Activated naive CD8-positive, alpha-beta T cell treated with anti-CD3 and anti-CD28 coated beads, Interleukin-2, amount 50 U/mL, for 16 hours (primary cell): ENCODE results near the gene LPIN2.
"Not testable (repeated sequence)": the region's sequence is repeated elsewhere in the genome, so short reads cannot be mapped to it uniquely, and the experiment has no call there.

Source experiments
- DNase-seq: peaks from one replicate; pipeline ENCODE4 v3.0.0-alpha.2; 2020; ENCODE audit warnings: low read depth, low spot score

The LPIN2 gene

DNA sequence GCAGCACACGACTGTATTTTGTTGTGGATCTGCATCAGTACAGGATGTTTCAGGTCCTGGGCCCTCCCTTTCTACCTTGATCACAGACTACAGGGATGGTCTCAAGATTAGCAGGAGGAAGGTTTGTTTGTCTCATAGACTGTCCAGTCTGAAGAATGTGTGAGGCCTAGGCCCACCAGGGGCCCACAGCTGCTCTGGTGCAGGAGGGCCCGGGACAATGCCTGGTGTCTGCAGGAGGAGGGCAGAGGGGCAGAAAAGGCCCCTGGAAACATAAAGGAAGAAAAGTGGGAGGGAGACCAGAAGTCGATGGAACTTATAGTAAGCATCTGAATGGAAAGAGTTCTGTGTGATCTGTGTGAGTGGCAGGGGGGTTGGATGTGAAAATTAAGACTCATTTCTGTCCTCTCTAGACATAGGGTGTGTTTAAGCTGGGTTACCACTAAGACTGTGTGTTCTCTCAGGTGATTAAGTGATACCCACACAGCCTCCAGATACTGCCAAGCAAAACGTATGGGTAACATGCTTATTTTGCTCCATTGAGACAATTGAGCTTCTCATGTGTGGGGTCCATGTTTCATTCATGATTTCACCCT is 33.4 kb upstream of the LPIN2 start:
- DNase-seq = no peak

DNA sequence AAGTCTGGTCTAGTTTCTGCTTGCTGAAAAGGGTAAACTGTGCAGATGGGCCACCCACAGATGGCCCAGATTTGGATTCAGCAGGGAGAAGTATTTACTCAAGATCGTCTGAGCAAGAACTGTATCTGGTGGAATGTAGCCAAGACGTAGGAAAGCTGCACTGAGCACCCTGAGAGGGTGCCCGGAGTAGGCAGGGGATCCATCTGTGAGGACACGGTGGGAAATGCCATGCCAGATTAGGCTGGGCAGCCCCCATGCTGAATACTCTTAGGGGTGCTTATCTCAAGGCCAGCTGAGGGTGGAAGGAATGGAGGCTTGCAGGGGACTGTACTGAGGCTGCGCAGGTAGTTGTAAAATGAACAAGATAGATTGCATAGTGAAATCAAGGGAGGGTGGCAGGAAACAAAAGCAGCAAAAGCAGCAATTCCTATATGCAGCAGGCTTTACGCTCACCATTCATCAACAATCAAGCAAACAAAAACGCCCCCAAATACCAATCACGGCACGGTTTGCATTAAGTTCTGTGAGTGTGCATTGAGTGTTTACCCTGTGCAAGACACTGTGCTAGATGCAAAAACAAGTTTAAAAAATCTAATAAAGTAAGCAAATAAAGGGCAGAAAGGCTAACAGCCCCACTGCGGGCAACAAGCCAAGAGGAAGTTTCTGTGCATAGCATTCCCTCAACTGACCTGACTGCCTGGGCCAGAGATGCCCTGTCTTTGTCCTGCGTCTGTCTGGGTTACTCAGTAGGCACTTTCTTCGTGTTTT is 32.2 kb upstream of the LPIN2 start:
- DNase-seq = no peak

DNA sequence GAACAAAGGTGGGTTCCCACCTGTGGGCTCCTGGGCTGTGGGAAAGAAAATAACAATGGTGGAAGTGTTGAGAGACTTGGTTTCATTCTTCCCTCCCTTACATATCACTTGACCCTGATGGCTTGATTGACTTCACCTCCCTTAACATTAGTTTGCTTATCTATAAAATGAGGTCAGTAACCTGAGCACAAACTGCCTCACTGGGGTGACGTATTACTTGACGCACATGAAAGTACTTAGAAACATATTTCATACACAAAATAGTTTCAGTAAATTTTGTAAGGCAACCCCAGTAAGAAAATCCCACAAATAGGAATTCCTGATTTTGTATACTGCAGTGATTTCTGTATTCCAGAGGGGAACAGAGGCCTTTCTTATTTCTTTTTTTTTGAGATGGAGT is 29.4 kb upstream of the LPIN2 start:
- DNase-seq = no peak

DNA sequence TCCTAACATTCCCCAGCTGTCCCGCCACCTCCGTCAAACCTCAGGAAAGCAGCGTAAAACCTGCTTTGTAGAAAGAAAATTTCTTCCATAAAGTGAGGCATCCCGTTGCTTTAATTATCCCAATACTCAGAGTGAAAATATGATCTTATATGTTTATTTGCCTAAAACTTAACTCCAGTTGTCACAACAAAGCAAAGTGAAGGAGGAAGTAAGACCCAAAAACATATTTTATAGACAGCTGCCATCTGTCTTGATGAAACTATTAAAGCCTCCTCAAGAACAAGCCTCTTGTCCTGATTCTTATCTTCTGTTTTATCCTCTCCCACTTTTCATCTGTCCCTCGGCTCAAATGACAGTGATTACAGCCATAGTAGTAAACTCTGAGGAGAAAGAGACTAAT is 28.9 kb upstream of the LPIN2 start:
- no peak for DNase-seq

DNA sequence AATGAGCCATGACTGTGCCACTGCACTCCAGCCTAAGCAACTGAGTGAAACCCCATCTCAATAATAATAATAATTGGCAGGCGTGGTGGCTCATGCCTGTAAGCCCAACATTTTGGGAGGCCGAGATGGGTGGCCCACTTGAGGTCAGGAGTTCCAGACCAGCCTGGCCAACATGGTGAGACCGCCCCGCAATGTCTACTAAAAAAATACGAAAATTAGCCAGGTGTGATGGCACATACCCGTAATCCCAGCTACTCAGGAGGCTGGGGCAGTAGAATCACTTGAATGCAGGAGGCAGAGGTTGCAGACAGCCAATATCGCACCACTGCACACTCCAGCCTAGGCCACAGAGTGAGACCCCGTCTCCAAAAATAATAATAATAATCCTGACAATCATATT is 27.9 kb upstream of the LPIN2 start:
- DNase-seq = no peak

DNA sequence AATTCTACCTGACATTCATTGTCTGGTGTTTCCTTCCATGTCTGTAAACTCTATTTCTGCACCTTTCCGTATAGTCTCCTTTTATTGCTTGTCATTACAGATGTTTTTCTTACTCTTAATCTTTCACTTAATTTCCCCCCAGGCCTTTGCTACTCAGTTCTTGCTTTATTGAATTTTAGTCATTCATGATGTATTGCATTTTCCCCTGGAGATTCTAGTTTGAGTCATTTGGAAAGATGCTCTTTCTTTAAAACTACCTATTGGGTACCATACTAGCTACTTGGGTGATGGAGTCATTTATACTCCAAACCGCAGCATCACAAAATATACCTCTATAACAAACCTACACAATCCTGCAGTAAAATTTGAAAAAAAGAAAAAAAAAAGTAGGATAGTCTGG is 27.2 kb upstream of the LPIN2 start:
- DNase-seq = no peak

DNA sequence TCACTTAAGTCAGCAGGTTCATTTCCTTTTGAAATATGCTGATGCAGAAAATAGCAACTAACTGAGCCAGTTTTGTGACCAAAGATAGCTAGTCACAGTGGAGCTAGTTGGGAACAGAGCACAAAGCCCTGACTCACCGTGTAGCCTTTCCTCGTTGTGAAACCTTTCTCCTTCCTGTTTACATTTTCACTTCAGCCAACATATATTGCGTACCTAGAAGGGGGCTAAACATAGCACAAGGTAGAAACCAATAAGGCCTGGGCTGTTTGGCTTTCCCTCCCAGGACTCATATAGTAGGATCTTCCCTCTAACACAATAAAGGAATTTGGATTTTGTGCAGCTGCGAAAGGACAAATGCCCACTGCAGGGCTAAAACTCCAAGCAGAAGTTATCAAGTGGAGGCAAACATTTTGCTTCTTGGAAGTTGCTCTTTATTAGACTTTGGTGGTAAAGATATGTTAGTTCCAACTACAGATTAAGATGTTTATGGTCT is 24.5 kb upstream of the LPIN2 start:
- no peak for DNase-seq

DNA sequence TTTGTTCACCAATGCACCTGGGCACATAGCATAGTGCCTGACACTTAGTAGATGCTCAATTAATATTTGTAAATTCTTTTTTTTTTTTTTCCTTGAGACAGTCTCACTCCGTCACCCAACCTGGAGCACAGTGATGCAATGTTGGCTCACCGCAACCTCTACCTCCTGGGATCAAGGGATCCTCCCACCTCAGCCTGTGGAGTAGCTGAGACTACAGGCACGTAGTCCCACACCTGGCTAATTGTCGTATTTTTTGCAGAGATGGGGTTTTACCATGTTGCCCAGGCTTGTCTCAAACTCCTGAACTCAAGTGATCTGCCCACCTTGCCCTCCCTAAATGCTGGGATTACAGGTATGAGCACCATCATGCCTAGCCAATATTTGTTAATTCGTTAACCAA is 23.2 kb upstream of the LPIN2 start:
- DNase-seq = no peak

DNA sequence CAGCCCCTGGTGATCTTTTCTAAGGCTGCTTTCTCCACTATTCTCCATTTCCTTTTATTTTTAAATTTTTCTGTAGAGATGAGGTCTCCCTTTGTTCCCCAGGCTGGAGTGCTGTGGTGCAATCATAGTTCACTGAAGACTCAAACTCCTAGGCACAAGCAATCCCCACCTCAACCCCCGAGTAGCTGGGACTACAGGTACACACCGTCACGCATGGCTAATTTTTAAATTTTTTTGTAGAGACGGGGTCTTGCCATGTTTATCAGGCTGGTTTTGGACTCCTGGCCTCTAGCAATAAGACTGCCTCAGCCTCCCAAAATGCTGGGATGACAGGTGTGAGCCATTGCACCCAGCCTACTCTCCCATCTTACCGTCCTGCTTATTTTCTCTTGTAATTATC is 22.7 kb upstream of the LPIN2 start:
- DNase-seq = no peak

DNA sequence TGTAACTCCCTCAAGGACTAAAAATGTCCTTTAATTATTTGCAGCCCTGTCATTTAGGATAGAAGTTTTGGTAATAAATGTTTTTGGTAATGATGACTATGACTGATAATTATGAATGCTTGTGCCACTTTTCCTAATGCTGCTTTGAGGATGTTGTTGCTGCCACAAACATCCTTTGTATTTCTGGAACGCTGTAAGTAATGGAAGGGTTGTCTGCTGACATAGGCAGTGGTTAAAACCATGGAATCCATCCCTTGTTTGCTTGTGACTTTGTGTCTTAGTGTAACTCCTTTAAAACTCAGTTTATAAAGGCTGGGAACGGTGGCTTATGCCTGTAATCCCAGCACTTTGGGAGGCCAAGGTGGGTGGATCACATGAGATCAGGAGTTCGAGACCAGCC is 19.8 kb upstream of the LPIN2 start:
- no peak for DNase-seq

DNA sequence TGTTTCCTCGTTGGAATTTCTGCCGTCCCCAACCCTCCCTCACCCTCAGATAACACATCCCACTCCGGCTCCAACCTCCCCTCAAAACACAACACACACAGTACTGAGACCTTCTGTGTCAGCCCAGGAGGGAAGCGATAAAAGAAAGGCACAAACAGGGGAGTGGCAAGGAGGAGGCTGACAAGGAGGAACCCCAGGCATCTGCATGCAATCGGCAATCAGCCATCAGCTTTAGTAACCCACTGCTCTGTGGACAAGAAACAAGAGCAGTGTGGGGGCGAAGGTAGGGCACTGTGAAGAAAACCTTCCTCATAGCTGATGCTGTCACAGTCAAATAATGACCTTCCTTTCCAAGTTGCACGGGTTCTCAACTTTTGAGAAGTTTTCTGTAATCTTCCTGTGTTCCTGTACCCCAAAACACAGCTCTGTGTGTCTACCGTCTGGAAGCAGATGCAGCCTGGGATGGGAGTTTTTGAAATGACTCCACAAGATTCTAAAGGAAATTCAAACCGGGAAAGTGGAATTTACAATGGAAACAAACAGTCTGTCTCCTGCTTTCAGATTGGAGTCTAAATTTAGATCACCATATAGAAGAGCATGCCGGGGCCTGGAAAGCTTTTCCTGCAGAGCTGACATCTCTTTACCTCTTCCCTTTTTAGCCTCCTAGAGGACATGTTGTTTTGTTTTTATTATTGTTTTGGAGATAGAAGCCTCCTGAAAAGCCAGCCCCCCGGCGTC is 16.4 kb upstream of the LPIN2 start:
- no peak for DNase-seq

DNA sequence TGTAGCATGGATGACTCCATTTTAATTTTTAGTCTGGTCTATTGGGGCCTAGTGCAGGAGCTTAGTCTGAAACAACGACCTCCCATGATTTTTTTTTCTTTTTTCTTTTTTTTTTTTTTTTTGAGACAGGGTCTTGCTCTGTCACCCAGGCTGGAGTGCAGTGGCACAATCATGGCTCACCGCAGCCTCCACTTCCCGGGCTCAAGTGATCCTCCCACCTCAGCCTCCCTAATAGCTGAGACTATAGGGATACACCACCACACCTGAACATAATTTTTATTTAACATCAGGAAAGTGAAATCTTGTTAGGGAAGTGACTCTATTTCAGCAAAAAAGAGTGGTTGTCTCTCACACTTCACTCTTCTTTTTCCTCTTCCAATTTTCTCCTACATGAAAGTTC is 15.2 kb upstream of the LPIN2 start:
- not testable (repeated sequence) for DNase-seq

DNA sequence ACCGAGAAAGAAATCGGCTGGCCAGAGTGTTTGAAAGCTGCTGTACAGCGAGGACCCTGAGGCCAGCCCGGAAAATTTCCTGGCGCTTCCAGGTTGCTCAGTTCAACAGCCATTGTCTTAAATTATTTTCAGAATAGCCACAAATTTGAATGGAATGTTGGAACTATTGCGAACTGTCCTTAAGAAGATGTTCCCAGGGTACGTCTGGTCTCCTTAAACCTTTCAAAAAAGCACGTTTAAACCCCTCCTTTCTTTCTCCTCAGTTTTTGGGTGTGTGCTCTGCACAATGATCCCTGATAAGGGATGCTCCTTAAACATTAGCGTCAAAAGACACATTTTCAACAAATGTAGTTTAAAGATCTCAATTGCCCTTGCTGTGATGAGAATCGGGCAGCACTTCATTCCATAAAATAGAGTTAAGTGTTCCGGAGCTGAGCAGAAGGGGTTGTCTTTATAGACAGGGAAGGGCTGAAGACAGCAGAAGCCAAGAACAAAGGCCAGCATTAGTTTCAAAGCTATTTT is 14.5 kb upstream of the LPIN2 start:
- no peak for DNase-seq

DNA sequence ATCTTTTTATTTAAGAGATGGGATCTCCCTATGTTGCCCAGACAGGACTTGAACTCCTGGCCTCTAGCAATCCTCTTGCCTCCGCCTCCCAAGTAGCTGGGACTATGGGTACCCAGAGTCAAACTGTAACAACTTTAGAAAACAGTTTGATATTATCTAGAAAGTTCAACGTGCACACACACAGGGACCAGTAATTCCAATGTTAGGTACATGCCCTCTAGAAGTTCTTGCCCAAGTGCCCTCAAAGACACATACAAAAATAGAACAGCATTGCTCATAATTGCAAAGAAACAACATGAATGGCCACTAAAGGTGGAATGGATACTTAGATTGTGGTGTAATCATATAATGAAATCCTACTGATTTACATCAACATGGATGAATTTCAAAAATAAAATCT is 12.6 kb upstream of the LPIN2 start:
- DNase-seq = no peak

DNA sequence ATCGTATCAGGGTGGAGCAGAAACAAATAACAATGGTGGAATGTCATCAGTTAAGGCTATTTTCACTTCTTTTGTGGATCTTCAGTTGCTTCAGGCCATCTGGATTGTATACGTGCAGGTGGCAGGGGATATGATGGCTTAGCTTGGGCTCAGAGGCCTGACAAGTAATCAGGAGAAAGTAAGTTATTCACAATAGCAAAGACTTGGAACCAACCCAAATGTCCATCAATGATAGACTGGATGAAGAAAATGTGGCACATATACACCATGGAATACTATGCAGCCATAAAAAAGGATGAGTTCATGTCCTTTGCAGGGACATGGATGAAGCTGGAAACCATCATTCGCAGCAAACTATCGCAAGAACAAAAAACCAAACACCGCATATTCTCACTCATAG is 10.7 kb upstream of the LPIN2 start:
- DNase-seq = not testable (repeated sequence)

DNA sequence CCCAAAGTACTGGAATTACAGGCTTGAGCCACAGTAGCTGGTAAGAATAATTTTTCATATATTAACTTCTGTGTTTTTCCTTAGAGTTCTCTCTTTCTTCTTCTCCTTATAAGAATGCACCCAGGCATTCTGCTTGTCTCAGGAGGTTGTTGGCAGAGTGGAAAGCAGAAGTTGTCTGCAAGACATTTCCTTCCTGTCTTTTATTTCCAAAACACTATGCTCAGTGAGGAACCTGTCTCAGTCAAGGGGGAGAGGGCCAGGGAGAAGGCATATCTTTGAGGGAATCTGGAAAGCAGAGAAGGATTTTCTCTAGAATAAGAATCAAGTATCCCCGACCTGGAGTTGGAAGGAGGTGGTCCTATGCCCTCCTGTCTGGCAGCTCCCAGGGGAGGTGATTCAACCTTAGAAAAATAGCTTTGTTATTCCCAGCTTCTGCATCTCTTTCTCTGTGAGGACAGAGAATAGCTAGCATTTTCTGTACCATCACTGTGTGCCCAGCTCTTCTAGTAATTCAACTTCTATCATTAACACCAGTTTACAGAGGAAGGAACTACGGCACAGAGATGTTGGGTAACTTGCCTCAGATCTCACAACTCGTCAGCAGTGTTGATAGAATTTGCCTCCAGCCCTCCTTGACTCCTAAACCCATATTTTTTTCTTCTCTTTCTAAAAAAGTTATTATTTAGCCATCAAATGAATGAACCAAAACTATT is 3.8 kb upstream of the LPIN2 start:
- DNase-seq = no peak

DNA sequence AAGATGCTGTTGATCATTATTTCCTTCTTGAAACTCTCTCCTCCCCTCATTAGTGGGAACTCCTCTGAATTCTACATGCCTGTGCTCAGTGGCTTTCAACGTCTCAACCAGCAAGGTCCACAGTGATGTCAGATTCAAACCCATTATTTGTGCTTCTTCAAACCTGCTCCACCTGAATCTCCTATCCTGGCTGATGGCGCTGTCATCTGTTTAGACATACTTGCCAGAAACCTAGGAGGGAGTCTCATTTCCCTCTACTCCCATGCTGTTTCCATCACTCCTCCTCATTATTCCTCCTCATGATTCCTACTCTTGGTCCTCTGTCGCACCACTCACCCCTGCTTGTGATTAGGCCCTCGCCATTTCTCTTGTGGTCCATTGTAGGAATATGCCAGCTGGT is 2.9 kb upstream of the LPIN2 start:
- no peak for DNase-seq

DNA sequence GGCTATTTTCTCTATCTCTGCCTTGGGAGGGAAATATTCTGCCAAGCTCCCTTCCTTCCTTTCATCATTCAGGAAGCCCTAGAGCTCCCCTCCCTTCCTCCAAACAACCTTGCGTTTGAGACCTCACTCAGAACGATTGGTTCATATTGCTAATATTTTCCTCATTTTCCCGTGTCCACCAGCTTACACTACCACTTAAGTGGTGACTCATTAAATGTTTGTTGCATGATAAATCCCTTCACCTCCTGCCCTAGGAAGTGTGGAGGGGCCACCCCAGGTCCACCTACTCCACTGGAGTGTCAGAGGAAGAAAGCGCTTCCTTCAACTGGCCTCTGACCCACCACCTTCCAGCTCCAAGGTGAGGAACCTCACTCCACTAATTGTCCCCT is 2.3 kb upstream of the LPIN2 start:
- DNase-seq = no peak

DNA sequence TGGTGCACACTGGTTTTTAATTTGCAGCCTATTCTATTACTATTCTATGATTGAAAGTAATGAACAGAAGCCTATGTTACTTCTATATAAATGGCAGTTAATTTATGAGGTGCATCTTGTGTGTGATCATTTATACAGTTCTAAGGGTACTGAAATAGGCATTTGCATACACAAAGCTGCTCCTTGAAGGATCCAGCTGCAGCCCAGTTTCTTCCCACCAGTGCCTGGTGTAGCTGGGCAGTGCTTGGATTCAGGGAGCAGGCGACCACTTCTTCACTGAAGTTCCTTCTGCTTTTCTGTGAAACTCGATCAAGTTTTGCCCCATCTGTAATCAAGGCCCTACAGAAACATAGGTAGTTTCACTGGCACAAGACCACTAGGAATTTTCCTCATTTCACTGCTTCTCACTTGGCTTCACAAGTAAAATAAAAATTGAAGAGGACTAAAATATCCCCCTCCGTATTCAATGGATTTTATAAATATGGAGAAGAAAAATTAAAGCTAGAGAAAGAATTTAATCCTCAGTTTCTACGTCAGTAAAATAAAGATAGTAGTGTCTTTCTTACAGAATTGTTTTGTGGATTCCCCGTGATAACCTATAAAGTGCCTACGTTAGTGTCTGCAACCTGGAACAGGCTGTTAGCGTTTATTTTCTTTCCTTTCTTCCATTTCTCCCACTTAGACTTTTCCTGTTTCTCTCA is 1.7 kb upstream of the LPIN2 start:
- DNase-seq = no peak

DNA sequence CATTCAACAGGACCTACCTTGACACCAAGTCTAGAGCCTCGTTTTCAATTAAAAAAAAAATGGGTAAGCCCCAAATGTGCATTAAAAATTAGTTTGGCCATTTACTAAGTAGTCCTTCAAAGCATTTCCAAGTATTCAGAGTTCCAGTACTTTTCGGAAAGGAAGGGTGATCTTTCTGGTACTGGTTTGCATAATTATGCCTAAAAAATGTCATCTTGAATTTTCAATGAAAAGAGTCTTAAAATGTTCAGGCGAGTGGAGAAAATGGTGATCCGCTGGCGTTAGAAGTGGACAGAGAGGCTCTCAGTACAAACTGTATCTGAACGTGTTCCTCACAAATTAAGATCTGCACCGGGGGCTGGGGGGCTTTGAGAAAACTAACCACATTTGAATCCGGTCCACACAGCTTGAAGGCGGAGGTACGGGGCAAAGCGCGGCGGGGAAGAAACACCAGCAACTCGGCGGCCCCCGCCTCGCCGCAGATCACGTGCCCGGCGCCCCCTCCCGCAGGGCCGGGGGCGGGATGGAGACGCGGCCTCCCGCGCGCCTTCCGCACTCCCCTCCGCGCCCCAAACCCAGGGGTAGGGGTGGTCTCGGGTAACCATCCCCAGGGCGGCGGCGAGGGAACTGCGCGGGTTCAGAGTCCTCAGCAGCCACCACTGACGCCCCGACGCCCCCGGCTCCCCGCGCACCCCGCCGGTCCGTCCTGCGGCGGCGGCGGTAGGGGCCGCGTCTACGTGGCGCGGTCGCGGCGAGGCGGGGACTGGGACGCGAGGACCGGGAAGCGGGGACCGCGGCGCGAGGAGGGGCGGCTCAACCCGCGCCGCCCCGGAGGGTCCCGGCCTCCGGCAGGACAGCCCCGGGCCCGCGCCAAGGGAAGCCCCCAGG is 564 bp downstream of the LPIN2 start:
- DNase-seq = no peak
